ENCODE measurements around the gene KCTD14.

- TF ChIP-seq CTCF (IDR thresholded peaks at IDR 0.05) (no peak), POLR2A (IDR thresholded peaks at IDR 0.05) (no peak)
Observed at GRCh38 chr11:78070621-78071020, 47.5 kb upstream of the KCTD14 start.

Data from body of pancreas (tissue), 4 donors.